Vagina (tissue), 2 donors: ENCODE data around the gene FETUB. TPM values are rescaled to one million over a fixed set of nuclear protein-coding genes. Genes with fewer than 3 reads are reported as not detected.
"Not testable (repeated sequence)": the region's sequence is repeated elsewhere in the genome, so short reads cannot be mapped to it uniquely, and the experiment has no call there.

Experiments
- DNase-seq, 2 donors: peaks; one replicate each; pipeline ENCODE4 v3.0.0-alpha.2; 2017; ENCODE audit errors: extremely low spot score in 2 of 2
- H3K27ac ChIP-seq: fragments of 200-600 bp; sonication (generic); one replicate; pipeline ENCODE4 v1.5.1; 2019
- H3K27me3 ChIP-seq: fragments of 200-600 bp; sonication (generic); one replicate; pipeline ENCODE4 v1.5.1; 2019
- H3K36me3 ChIP-seq, 2 donors: fragments of 200-600 bp; sonication (generic); one replicate each; pipeline ENCODE4 v1.5.1; 2017 to 2019
- H3K4me1 ChIP-seq: fragments of 200-600 bp; sonication (generic); one replicate; pipeline ENCODE4 v1.5.1; 2019
- H3K4me3 ChIP-seq, 2 donors: fragments of 200-600 bp; sonication (generic); 1 replicate in 1 of 2; 2 replicates in 1 of 2; pipeline ENCODE4 v1.5.1; 2016 to 2019
- H3K9me3 ChIP-seq: fragments of 200-600 bp; sonication (generic); one replicate; pipeline ENCODE4 v1.5.1; 2019
- POLR2A ChIP-seq, 2 donors: fragments of 450-650 bp; IDR thresholded peaks; one replicate each; pipeline ENCODE4 v1.6.1; 2017; ENCODE audit warnings: antibody characterized with exemption in 2 of 2, mild to moderate bottlenecking in 2 of 2, moderate library complexity in 2 of 2
- POLR2AphosphoS5 ChIP-seq, 2 donors: sonication (generic); formaldehyde crosslinking; IDR thresholded peaks; one replicate each; pipeline ENCODE4 v1.9.0; 2017; ENCODE audit warnings: antibody characterized with exemption in 2 of 2, mild to moderate bottlenecking in 2 of 2, low read depth in 1 of 2; ENCODE audit not compliant: insufficient read depth in 1 of 2
- intact Hi-C: fragments of 100-400 bp; cut with DNase I; formaldehyde crosslinking; loops from one replicate; pipeline ENCODE4 v1.15.1; 2023
- small RNA-seq: library from RNA; depleted of rRNA; stranded (forward); fragments of <200 nt; gene quantifications from one replicate; pipeline ENCODE3, GENCODE V24; 2016
- total RNA-seq: library from RNA; depleted of rRNA; stranded (reverse); fragments of >200 nt; gene quantifications from one replicate; pipeline ENCODE4 v1.2.3, GENCODE V29; 2016
- TF ChIP-seq, protein P1 (sequence below), 3 experiments: fragments of 450-650 bp in 2 of 3; fragments of 200-600 bp in 1 of 3; sonication (generic) in 1 of 3; IDR thresholded peaks; one replicate each; pipeline ENCODE4 v1.5.1; 2017 to 2019; ENCODE audit warnings: antibody characterized with exemption in 3 of 3, mild to moderate bottlenecking in 2 of 3, moderate library complexity in 2 of 3

The FETUB gene
- total RNA-seq, 1 donor from 2014 or later, result 3.7 TPM

DNA sequence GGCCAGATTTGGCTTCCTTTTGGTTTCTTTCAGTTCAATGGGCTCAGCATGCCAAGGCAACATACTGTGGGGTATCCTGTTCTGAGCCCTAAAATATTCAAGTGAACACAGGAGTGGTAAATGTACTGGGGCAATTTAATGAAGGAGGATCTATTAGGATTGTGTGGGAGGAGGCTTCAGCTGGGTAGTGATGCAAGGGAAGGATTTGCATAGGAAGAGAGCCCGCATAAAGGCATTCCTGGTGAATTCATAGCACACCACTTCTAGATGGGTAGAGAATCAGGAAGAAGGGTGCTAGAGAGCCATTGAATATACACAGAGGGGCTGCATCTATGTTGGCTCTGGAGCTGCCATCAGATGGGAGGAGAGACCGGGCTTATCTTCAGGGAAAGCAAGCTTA, 56.3 kb downstream of the FETUB start:
- Histone ChIP-seq H3K36me3 (no peaks in the 10 kb centered on the region), H3K9me3 (no peaks in the 10 kb centered on the region), H3K27me3 (no peaks in the 10 kb centered on the region), H3K27ac (no peak overlapping the region), H3K4me3 (no peak overlapping the region), H3K4me1 (no peaks in the 10 kb centered on the region)
- intact Hi-C loops, result no loop called here
- no peak for DNase-seq
- TF ChIP-seq POLR2A (IDR thresholded peaks at IDR 0.05), result no peak
- TF ChIP-seq POLR2AphosphoS5 (IDR thresholded peaks at IDR 0.05; ENCODE audit: insufficient read depth in 1 of 2, low read depth in 1 of 2), result no peak
- TF ChIP-seq, protein P1, sequence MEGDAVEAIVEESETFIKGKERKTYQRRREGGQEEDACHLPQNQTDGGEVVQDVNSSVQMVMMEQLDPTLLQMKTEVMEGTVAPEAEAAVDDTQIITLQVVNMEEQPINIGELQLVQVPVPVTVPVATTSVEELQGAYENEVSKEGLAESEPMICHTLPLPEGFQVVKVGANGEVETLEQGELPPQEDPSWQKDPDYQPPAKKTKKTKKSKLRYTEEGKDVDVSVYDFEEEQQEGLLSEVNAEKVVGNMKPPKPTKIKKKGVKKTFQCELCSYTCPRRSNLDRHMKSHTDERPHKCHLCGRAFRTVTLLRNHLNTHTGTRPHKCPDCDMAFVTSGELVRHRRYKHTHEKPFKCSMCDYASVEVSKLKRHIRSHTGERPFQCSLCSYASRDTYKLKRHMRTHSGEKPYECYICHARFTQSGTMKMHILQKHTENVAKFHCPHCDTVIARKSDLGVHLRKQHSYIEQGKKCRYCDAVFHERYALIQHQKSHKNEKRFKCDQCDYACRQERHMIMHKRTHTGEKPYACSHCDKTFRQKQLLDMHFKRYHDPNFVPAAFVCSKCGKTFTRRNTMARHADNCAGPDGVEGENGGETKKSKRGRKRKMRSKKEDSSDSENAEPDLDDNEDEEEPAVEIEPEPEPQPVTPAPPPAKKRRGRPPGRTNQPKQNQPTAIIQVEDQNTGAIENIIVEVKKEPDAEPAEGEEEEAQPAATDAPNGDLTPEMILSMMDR (IDR thresholded peaks at IDR 0.05), result no peak

DNA sequence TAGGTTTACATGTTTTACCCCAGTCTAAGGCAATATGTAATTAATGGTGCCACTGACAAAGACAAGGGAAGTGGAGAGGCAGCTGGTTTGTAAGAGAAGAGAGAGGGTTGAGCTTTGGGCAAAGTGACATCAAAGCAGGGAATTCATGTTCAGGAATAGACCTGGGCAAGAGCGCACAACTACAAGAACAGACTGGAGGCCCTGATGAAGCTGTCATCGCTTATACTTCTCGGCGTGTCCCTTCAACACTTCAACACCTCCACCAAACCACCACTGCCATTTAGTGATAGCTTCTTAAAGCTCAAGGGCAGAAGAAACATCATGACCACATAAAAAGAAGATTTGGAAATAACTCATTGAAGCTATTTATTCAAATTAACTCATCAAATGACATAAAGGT, 57.3 kb downstream of the FETUB start:
- Histone ChIP-seq H3K27ac (no peak overlapping the region), H3K4me1 (no peaks in the 10 kb centered on the region), H3K9me3 (no peaks in the 10 kb centered on the region), H3K27me3 (no peaks in the 10 kb centered on the region), H3K4me3 (no peak overlapping the region), H3K36me3 (no peaks in the 10 kb centered on the region)
- no peak for DNase-seq
- TF ChIP-seq POLR2A (IDR thresholded peaks at IDR 0.05), result no peak
- TF ChIP-seq, protein P1 (IDR thresholded peaks at IDR 0.05), result no peak
- TF ChIP-seq POLR2AphosphoS5 (IDR thresholded peaks at IDR 0.05; ENCODE audit: insufficient read depth in 1 of 2, low read depth in 1 of 2), result no peak
- intact Hi-C loops, result no loop called here

DNA sequence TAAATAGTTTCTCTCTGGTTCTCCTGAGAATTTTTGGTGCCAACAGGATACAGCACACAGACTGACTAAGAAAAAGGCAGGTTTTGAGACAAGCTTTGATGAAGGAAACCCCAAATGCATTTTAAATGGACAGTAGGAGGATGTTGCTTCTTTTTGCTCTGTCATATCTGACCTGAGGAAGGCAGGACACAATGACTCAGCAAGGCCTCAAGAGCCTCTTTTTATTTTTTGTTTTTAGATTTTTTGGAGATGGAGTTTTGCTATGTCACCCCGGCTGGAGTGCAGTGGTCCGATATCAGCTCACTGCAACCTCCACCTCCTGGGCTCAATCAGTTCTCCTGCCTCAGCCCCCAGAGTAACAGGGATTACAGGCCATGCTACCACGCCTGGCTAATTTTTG, 60.1 kb downstream of the FETUB start:
- no peaks in the 10 kb centered on the region for H3K36me3 ChIP-seq
- no peaks in the 10 kb centered on the region for H3K4me1 ChIP-seq
- intact Hi-C loops, result no loop called here
- TF ChIP-seq POLR2A (IDR thresholded peaks at IDR 0.05), result no peak
- TF ChIP-seq POLR2AphosphoS5 (IDR thresholded peaks at IDR 0.05; ENCODE audit: insufficient read depth in 1 of 2, low read depth in 1 of 2), result no peak
- TF ChIP-seq, protein P1 (IDR thresholded peaks at IDR 0.05), result no peak
- no peak overlapping the region for H3K4me3 ChIP-seq
- H3K27ac ChIP-seq, result no peak overlapping the region
- no peak for DNase-seq
- H3K27me3 ChIP-seq, result no peaks in the 10 kb centered on the region
- H3K9me3 ChIP-seq, result no peaks in the 10 kb centered on the region

DNA sequence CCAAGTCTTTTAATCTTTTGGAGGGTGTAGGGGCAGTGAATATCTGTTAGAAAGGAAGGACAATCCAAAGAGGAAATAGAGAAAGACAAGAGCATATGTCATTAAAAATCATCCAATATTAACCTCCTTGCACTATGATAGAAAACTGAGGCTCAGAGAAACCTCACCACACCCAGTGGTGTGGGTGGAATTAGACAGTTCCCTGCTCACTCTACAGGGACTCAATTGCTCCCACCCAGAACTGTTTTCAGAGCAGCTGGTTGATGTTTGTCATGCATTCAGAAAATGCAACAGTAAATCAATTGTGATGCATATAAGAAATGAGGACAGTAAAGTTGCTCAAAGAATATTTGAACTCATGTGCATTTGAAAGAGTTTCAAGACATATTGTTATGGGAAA, 62.3 kb downstream of the FETUB start:
- DNase-seq, H3K27me3 ChIP-seq, H3K4me1 ChIP-seq, H3K4me3 ChIP-seq, H3K27ac ChIP-seq, intact Hi-C loops, H3K9me3 ChIP-seq, H3K36me3 ChIP-seq: not testable (repeated sequence)

Small RNA genes within 50 kb of the gene (small RNA-seq; reads per million reads assigned to genes)
- not detected for gene RF00017

Other genes starting within 250 kb of the FETUB start
- not detected for gene CRYGS, start 96.0 kb upstream of the FETUB start, total RNA-seq
- gene TBCCD1, start 73.1 kb upstream of the FETUB start, total RNA-seq, result 10.6 TPM
- gene DNAJB11, start 69.7 kb upstream of the FETUB start, total RNA-seq, result 34.6 TPM
- not detected for gene AHSG, start 27.3 kb upstream of the FETUB start, total RNA-seq
- gene HRG, start 25.6 kb downstream of the FETUB start, total RNA-seq, result 0.25 TPM
- not detected for gene KNG1, start 77.0 kb downstream of the FETUB start, total RNA-seq
- gene EIF4A2, start 143.2 kb downstream of the FETUB start, total RNA-seq, result 375 TPM
- 8.3 TPM for gene RFC4, start 166.1 kb downstream of the FETUB start, total RNA-seq
- gene ADIPOQ, start 202.3 kb downstream of the FETUB start, total RNA-seq, result 36.6 TPM